OCI-LY3 (cell line): ENCODE data around the gene TREML1.
A peak's percentile ranks its signal among the peaks of the same experiment; 100 is the strongest.
"Not testable (repeated sequence)": the region's sequence is repeated elsewhere in the genome, so short reads cannot be mapped to it uniquely, and the experiment has no call there.

Experiments
- H2AFZ ChIP-seq: fragments of 200-600, 300-600 bp; shearing (Covaris generic); 2 replicates; pipeline ENCODE4 v1.6.0; 2014; ENCODE audit warnings: antibody characterized with exemption, low read depth, low read length
- H3K27ac ChIP-seq: fragments of 200-600, 300-600 bp; sonication (generic); 2 replicates; pipeline ENCODE4 v1.5.1; 2014; ENCODE audit warnings: mild to moderate bottlenecking, low read length, moderate library complexity, mixed read lengths
- H3K27me3 ChIP-seq: fragments of 200-600, 300-600 bp; sonication (generic); 2 replicates; pipeline ENCODE4 v1.6.1; 2014; ENCODE audit warnings: low read depth, low read length, mixed read lengths
- H3K36me3 ChIP-seq: fragments of 200-600, 300-600 bp; sonication (generic); replicated peaks from 2 replicates; pipeline ENCODE3; 2014; ENCODE audit warnings: low read depth, low read length, mixed read lengths
- H3K4me1 ChIP-seq: fragments of 300-600, 200-600 bp; sonication (generic); 2 replicates; pipeline ENCODE4 v1.6.1; 2014; ENCODE audit warnings: low read length, mixed read lengths
- H3K4me2 ChIP-seq: fragments of 200-600, 300-600 bp; sonication (generic); 2 replicates; pipeline ENCODE4 v1.6.1; 2014; ENCODE audit warnings: low read length, mixed read lengths
- H3K4me3 ChIP-seq: fragments of 300-600, 200-600 bp; sonication (generic); 2 replicates; pipeline ENCODE4 v1.5.1; 2014; ENCODE audit warnings: antibody characterized with exemption, mild to moderate bottlenecking, low read length, moderate library complexity
- H3K79me2 ChIP-seq: fragments of 300-600, 200-600 bp; shearing (Covaris generic); 2 replicates; pipeline ENCODE4 v1.6.1; 2014; ENCODE audit warnings: mild to moderate bottlenecking, low read length, mixed read lengths
- H3K9ac ChIP-seq: fragments of 300-600, 200-600 bp; shearing (Covaris generic); 2 replicates; pipeline ENCODE4 v1.6.0; 2014; ENCODE audit warnings: mild to moderate bottlenecking, low read length, moderate library complexity
- H3K9me3 ChIP-seq: fragments of 200-600, 300-600 bp; shearing (Covaris generic); 2 replicates; pipeline ENCODE4 v1.6.1; 2014; ENCODE audit warnings: low read length, mixed read lengths; ENCODE audit not compliant: insufficient read depth
- H4K20me1 ChIP-seq: fragments of 200-600, 300-600 bp; sonication (generic); 2 replicates; pipeline ENCODE4 v1.6.1; 2016; ENCODE audit warnings: low read length, mixed read lengths; ENCODE audit not compliant: insufficient read depth
- CTCF ChIP-seq: fragments of 200-600, 300-600 bp; sonication (generic); IDR thresholded peaks from 2 replicates; pipeline ENCODE4 v1.5.1; 2014; ENCODE audit warnings: antibody characterized with exemption, low read length, low read depth
- EZH2phosphoT487 ChIP-seq: fragments of 200-600 bp; shearing (Covaris generic); IDR thresholded peaks from 2 replicates; pipeline ENCODE4 v1.6.1; 2018; ENCODE audit warnings: antibody characterized with exemption, mixed run types, low read depth

The TREML1 gene

GRCh38 chr6:41189967-41190366 lies 35.8 kb upstream of the TREML1 start:
- H3K9me3 ChIP-seq = 0 out of 2 replicates have a peak, but pooled peaks cover 11% of the 10 kb centered on the region
- H3K4me3 ChIP-seq = no peak overlapping the region
- no peak overlapping the region for H3K27ac ChIP-seq
- peaks cover 15% of the 10 kb centered on the region for H3K4me1 ChIP-seq
- H3K9ac ChIP-seq = no peak overlapping the region
- H3K79me2 ChIP-seq = no peaks in the 10 kb centered on the region
- no peaks in the 10 kb centered on the region for H4K20me1 ChIP-seq
- H2AFZ ChIP-seq = no peak overlapping the region
- TF ChIP-seq EZH2phosphoT487 (no peak), CTCF (no peak)
- peaks cover 42% of the 10 kb centered on the region for H3K36me3 ChIP-seq
- no peaks in the 10 kb centered on the region for H3K27me3 ChIP-seq
- no peak overlapping the region for H3K4me2 ChIP-seq

- H3K27ac ChIP-seq, H3K4me3 ChIP-seq, H3K27me3 ChIP-seq, H2AFZ ChIP-seq, H3K4me2 ChIP-seq, H4K20me1 ChIP-seq, H3K79me2 ChIP-seq, H3K9ac ChIP-seq: not testable (repeated sequence)
- Histone ChIP-seq H3K4me1 (peaks cover 15% of the 10 kb centered on the region), H3K36me3 (peaks cover 34% of the 10 kb centered on the region), H3K9me3 (0 out of 2 replicates have a peak, but pooled peaks cover 11% of the 10 kb centered on the region)
Observed at GRCh38 chr6:41189046-41189445, 34.9 kb upstream of the TREML1 start.

GRCh38 chr6:41187924-41188886 lies 34.1 kb upstream of the TREML1 start:
- TF ChIP-seq CTCF = no peak
- TF ChIP-seq EZH2phosphoT487 = no peak
- Histone ChIP-seq H3K9ac (no peak overlapping the region), H3K4me3 (no peak overlapping the region), H3K27me3 (no peaks in the 10 kb centered on the region), H3K4me1 (peaks cover 16% of the 10 kb centered on the region), H2AFZ (no peak overlapping the region), H3K79me2 (no peaks in the 10 kb centered on the region), H3K36me3 (peaks cover 34% of the 10 kb centered on the region), H3K9me3 (0 out of 2 replicates have a peak, but pooled peaks cover 11% of the 10 kb centered on the region), H3K27ac (no peak overlapping the region), H4K20me1 (no peaks in the 10 kb centered on the region), H3K4me2 (no peak overlapping the region)

GRCh38 chr6:41186031-41186562 lies 31.9 kb upstream of the TREML1 start:
- no peaks in the 10 kb centered on the region for H3K27me3 ChIP-seq
- H4K20me1 ChIP-seq = no peaks in the 10 kb centered on the region
- peak overlapping the region; percentile 21; the same call in 1 of the 2 replicates for H3K27ac ChIP-seq
- peak overlapping the region; percentile 55 for H3K4me2 ChIP-seq
- TF ChIP-seq CTCF (no peak), EZH2phosphoT487 (no peak)
- H3K9ac ChIP-seq = peak overlapping the region; percentile 45; the same call in 1 of the 2 replicates
- H3K79me2 ChIP-seq = no peaks in the 10 kb centered on the region
- H3K4me3 ChIP-seq = peak overlapping the region; percentile 17; the same call in 1 of the 2 replicates
- 0 out of 2 replicates have a peak, but pooled peaks cover 11% of the 10 kb centered on the region for H3K9me3 ChIP-seq
- peaks cover 19% of the 10 kb centered on the region for H3K36me3 ChIP-seq
- peak overlapping the region; percentile 86 for H2AFZ ChIP-seq
- H3K4me1 ChIP-seq = peaks cover 26% of the 10 kb centered on the region
